K562 (cell line): Measurements from ENCODE around the gene TENM4.

Source experiments
- CBFB ChIP-seq: sonication (generic); formaldehyde crosslinking; IDR thresholded peaks from 2 replicates; pipeline ENCODE4 v1.4.0; 2020; ENCODE audit warnings: mild to moderate bottlenecking, missing genetic modification reagents
- DNMT1 ChIP-seq: fragments of 450-650 bp; IDR thresholded peaks from 2 replicates; pipeline ENCODE4 v1.6.1; 2016; ENCODE audit warnings: antibody characterized with exemption, mild to moderate bottlenecking
- ELF4 ChIP-seq: fragments of 450-650 bp; formaldehyde crosslinking; IDR thresholded peaks from 2 replicates; pipeline ENCODE4 v1.4.0; 2022; ENCODE audit warnings: missing genetic modification characterization
- EZH2 ChIP-seq: IDR thresholded peaks from 2 replicates; pipeline ENCODE4 v1.6.1; 2012; ENCODE audit warnings: low read depth, mild to moderate bottlenecking, inconsistent platforms, low read length, borderline replicate concordance
- HMBOX1 ChIP-seq: sonication (generic); IDR thresholded peaks from 2 replicates; pipeline ENCODE4 v1.6.1; 2016
- NR3C1 ChIP-seq: sonication (generic); formaldehyde crosslinking; IDR thresholded peaks from 2 replicates; pipeline ENCODE4 v1.8.1; 2022; ENCODE audit warnings: missing genetic modification reagents
- POLR2A ChIP-seq: fragments of 450-650 bp; conservative IDR thresholded peaks from 2 replicates; pipeline ENCODE4 v1.6.1; 2016
- POU5F1 ChIP-seq: fragments of 150-350 bp; IDR thresholded peaks from 2 replicates; pipeline ENCODE4 v1.6.1; 2014; ENCODE audit warnings: borderline replicate concordance, low read length, low read depth, mild to moderate bottlenecking; ENCODE audit not compliant: partially characterized antibody
- RHOXF2B ChIP-seq: fragments of 250-450 bp; sonication (Bioruptor Pico); conservative IDR thresholded peaks from 2 replicates; pipeline ENCODE4 v1.5.1; 2021
- TAF1 ChIP-seq: IDR thresholded peaks from 2 replicates; pipeline ENCODE4 v1.6.1; 2011; ENCODE audit warnings: mild to moderate bottlenecking, low read length, moderate library complexity; ENCODE audit not compliant: insufficient read depth, control insufficient read depth, severe bottlenecking; ENCODE audit errors: extremely low read depth
- TEAD2 ChIP-seq: fragments of 450-650 bp; IDR thresholded peaks from 2 replicates; pipeline ENCODE4 v1.6.1; 2016; ENCODE audit warnings: missing genetic modification characterization, control low read depth, missing compliant biosample characterization
- TF ChIP-seq, protein P1 (sequence below), 3 experiments: IDR thresholded peaks in 2 of 3; conservative IDR thresholded peaks in 1 of 3; 2 replicates each; pipeline ENCODE4 v1.5.1; 2011 to 2012; ENCODE audit warnings: low read length in 3 of 3, mild to moderate bottlenecking in 3 of 3, control low read depth in 2 of 3, improper control_type of control experiment in 1 of 3, inconsistent platforms in 1 of 3, low read depth in 1 of 3, mixed read lengths in 1 of 3, moderate library complexity in 1 of 3; ENCODE audit not compliant: insufficient read depth in 2 of 3

GRCh38 chr11:79342236-79342635 lies 98.6 kb downstream of the TENM4 start:
- TF ChIP-seq ELF4 (CRISPR knock-in tag) (no peak), POLR2A (no peak), HMBOX1 (no peak), DNMT1 (no peak), TAF1 (no peak), EZH2 (no peak), CBFB (CRISPR knock-in tag) (no peak), NR3C1 (CRISPR knock-in tag) (no peak), RHOXF2B (CRISPR knock-in tag) (no peak), POU5F1 (no peak), TEAD2 (tag) (no peak)
- TF ChIP-seq, protein P1, sequence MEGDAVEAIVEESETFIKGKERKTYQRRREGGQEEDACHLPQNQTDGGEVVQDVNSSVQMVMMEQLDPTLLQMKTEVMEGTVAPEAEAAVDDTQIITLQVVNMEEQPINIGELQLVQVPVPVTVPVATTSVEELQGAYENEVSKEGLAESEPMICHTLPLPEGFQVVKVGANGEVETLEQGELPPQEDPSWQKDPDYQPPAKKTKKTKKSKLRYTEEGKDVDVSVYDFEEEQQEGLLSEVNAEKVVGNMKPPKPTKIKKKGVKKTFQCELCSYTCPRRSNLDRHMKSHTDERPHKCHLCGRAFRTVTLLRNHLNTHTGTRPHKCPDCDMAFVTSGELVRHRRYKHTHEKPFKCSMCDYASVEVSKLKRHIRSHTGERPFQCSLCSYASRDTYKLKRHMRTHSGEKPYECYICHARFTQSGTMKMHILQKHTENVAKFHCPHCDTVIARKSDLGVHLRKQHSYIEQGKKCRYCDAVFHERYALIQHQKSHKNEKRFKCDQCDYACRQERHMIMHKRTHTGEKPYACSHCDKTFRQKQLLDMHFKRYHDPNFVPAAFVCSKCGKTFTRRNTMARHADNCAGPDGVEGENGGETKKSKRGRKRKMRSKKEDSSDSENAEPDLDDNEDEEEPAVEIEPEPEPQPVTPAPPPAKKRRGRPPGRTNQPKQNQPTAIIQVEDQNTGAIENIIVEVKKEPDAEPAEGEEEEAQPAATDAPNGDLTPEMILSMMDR (IDR thresholded peaks at IDR 0.05 in 2 of 3, conservative IDR thresholded peaks at IDR 0.05 in 1 of 3; ENCODE audit: insufficient read depth in 2 of 3, low read depth in 1 of 3, low read length in 3 of 3), result no peak
